Measurements from ENCODE around the gene LYZL4. TPM values are rescaled to one million over a fixed set of nuclear protein-coding genes. Genes with fewer than 3 reads are reported as not detected.

The LYZL4 gene
- total and polyA plus RNA-seq, 2 of the 13 experiments (the other 11 are each of a cell fraction or from before 2014, with no cell fraction given) = not detected

- TF ChIP-seq REST (IDR thresholded peaks at IDR 0.05; ENCODE audit: borderline replicate concordance in 1 of 2, low read depth in 1 of 2, low read length in 2 of 2) (no peak), MTERF4 (CRISPR knock-in tag; IDR thresholded peaks at IDR 0.05) (no peak), PAF1 (CRISPR knock-in tag; IDR thresholded peaks at IDR 0.05) (no peak), RFX5 (IDR thresholded peaks at IDR 0.05; ENCODE audit: low read depth, low read length) (no peak), ZNF496 (CRISPR knock-in tag; IDR thresholded peaks at IDR 0.05; ENCODE audit: insufficient replicate concordance) (no peak), ZNF747 (CRISPR knock-in tag; IDR thresholded peaks at IDR 0.05; ENCODE audit: borderline replicate concordance) (no peak), NCOA5 (CRISPR knock-in tag; IDR thresholded peaks at IDR 0.05) (no peak), ISX (CRISPR knock-in tag; conservative IDR thresholded peaks at IDR 0.05) (no peak), ARNT2 (CRISPR knock-in tag; IDR thresholded peaks at IDR 0.05; ENCODE audit: low read depth) (no peak), MAX (IDR thresholded peaks at IDR 0.05) (no peak), IKZF1 (IDR thresholded peaks at IDR 0.05) (no peak), GLMP (CRISPR knock-in tag; IDR thresholded peaks at IDR 0.05; ENCODE audit: borderline replicate concordance) (no peak)
Measured at GRCh38 chr3:42430781-42431532, 20.5 kb upstream of the LYZL4 start (continued).

All from HepG2 (cell line).